Spleen (tissue), 11 donors: ENCODE results near the gene PRKCA. TPM values are rescaled to one million over a fixed set of nuclear protein-coding genes. Genes with fewer than 3 reads are reported as not detected.

Source experiments
- DNase-seq: peaks from one replicate; pipeline ENCODE4 v3.0.0-alpha.2; 2020
- H3K27ac ChIP-seq, 8 donors: fragments of 200-600 bp; sonication (generic) in 7 of 8; 1 replicate in 4 of 8; 2 replicates in 4 of 8; pipeline versions ENCODE4 v1.5.0 to v1.8.0; 2016 to 2021; ENCODE audit warnings: inconsistent platforms in 4 of 8, mild to moderate bottlenecking in 4 of 8, moderate library complexity in 1 of 8
- H3K27me3 ChIP-seq, 7 donors: fragments of 200-600 bp; sonication (generic) in 6 of 7; replicated peaks in 1 of 7; 1 replicate in 4 of 7; 2 replicates in 3 of 7; pipeline versions ENCODE4 v1.5.0 to v1.8.0; 2016 to 2021; ENCODE audit warnings: inconsistent platforms in 3 of 7, mild to moderate bottlenecking in 1 of 7
- H3K36me3 ChIP-seq, 6 donors: fragments of 200-600 bp; sonication (generic) in 5 of 6; 1 replicate in 4 of 6; 2 replicates in 2 of 6; pipeline versions ENCODE4 v1.5.0 to v1.8.0; 2016 to 2021; ENCODE audit warnings: inconsistent platforms in 2 of 6
- H3K4me1 ChIP-seq, 6 donors: fragments of 200-600 bp; sonication (generic) in 5 of 6; 1 replicate in 3 of 6; 2 replicates in 3 of 6; pipeline versions ENCODE4 v1.5.0 to v1.8.0; 2016 to 2021; ENCODE audit warnings: inconsistent platforms in 3 of 6
- H3K4me3 ChIP-seq, 8 donors: fragments of 200-600 bp; sonication (generic) in 7 of 8; 1 replicate in 4 of 8; 2 replicates in 4 of 8; pipeline versions ENCODE4 v1.5.0 to v1.8.0; 2016 to 2021; ENCODE audit warnings: inconsistent platforms in 4 of 8, mild to moderate bottlenecking in 4 of 8, moderate library complexity in 2 of 8
- H3K9me3 ChIP-seq, 8 donors: fragments of 200-600 bp; sonication (generic) in 7 of 8; 1 replicate in 4 of 8; 2 replicates in 4 of 8; pipeline versions ENCODE4 v1.5.0 to v1.8.0; 2016 to 2021; ENCODE audit warnings: inconsistent platforms in 4 of 8
- CTCF ChIP-seq, 11 experiments: fragments of 200-600 bp in 7 of 11; fragments of 450-650 bp in 4 of 11; sonication (generic) in 4 of 11; IDR thresholded peaks in 8 of 11; conservative IDR thresholded peaks in 3 of 11; 1 replicate in 7 of 11; 2 replicates in 4 of 11; pipeline versions ENCODE4 v1.4.0 to v1.8.0; 2016 to 2021; ENCODE audit warnings: antibody characterized with exemption in 11 of 11, inconsistent platforms in 4 of 11, mild to moderate bottlenecking in 1 of 11
- POLR2A ChIP-seq, 3 donors: fragments of 450-650 bp; IDR thresholded peaks; one replicate each; pipeline ENCODE4 v1.5.1; 2017; ENCODE audit warnings: antibody characterized with exemption in 3 of 3, mild to moderate bottlenecking in 1 of 3
- POLR2AphosphoS5 ChIP-seq, 3 donors: sonication (generic); formaldehyde crosslinking; IDR thresholded peaks; one replicate each; pipeline ENCODE4 v1.5.1; 2017; ENCODE audit warnings: antibody characterized with exemption in 3 of 3
- WGBS, 5 donors: extraction: QIAGEN DNeasy Blood & Tissue Kit in 3 of 5; methylation state at CpG; one replicate each; pipeline versions ENCODE4 v1.1.5 to v1.1.7; 2013 to 2018; 5-methylcytosine and 5-hydroxymethylcytosine counted together
- intact Hi-C: fragments of 100-400 bp; cut with DNase I; formaldehyde crosslinking; loops from one replicate; pipeline ENCODE4 v1.15.0; 2023; ENCODE audit warnings: low total_unique reads
- polyA plus RNA-seq, 3 donors: library from polyadenylated mRNA; stranded (reverse); fragments of 200-250 nt; gene quantifications; one replicate each; pipeline ENCODE4 v1.2.1, GENCODE V29; 2013
- total RNA-seq, 7 donors: library from RNA; depleted of rRNA in 3 of 7; stranded (reverse); fragments of >200 nt in 3 of 7; fragmentation: NEBNext Ultra II Directional in 4 of 7; extraction: Animal tissue kit (Norgen Biotek cat#: 25700) in 4 of 7; gene quantifications; one replicate each; pipeline versions ENCODE4 v1.1.0 to v1.2.1, GENCODE V29; 2016 to 2021
- donor health status: healthy with polysubstance abuse.
- donor health status: DM: no; HTN: no; CAD: no; lungs with moderate emphysema.
- donor health status: DM: no; HTN: no; CAD: no.
- donor health status: Bipolar disorder and iron deficiency.
- donor health status: healthy.
- donor health status: DM: no; HTN: no; CAD: no.
- donor health status: DM: yes; HTN: yes; CAD: no.

PRKCA gene
- total and polyA plus RNA-seq, 10 donors, result 1.7 to 59.7 (median 31.2) TPM

GRCh38 chr17:66602659-66603384, 300.4 kb downstream of the PRKCA start:
- H3K9me3 ChIP-seq, result no peaks in the 10 kb centered on the region
- intact Hi-C loops, result no loop called here
- WGBS, 5 donors, result 89 to 95% (median 92%) methylated on average over 14 of the region's 14 CpGs
- H3K4me1 ChIP-seq, result no peaks in the 10 kb centered on the region
- H3K36me3 ChIP-seq, result no peaks in the 10 kb centered on the region
- DNase-seq, result no peak
- no peak for TF ChIP-seq POLR2AphosphoS5 (IDR thresholded peaks at IDR 0.05)
- no peak for TF ChIP-seq CTCF (IDR thresholded peaks at IDR 0.05 in 8 of 11, conservative IDR thresholded peaks at IDR 0.05 in 3 of 11)
- no peak for TF ChIP-seq POLR2A (IDR thresholded peaks at IDR 0.05)
- no peaks in the 10 kb centered on the region for H3K27me3 ChIP-seq
- H3K27ac ChIP-seq, result no peak overlapping the region
- no peak overlapping the region for H3K4me3 ChIP-seq

- intact Hi-C loops, result no loop called here
- Histone ChIP-seq H3K9me3 (peaks cover 0 to 1% (median under 1%) of the 10 kb centered on the region in 8 donors), H3K4me3 (no peak overlapping the region), H3K27ac (no peak overlapping the region), H3K36me3 (no peaks in the 10 kb centered on the region), H3K27me3 (no peaks in the 10 kb centered on the region), H3K4me1 (no peaks in the 10 kb centered on the region)
- DNase-seq, result no peak
- TF ChIP-seq CTCF (IDR thresholded peaks at IDR 0.05 in 8 of 11, conservative IDR thresholded peaks at IDR 0.05 in 3 of 11) (no peak), POLR2A (IDR thresholded peaks at IDR 0.05) (no peak), POLR2AphosphoS5 (IDR thresholded peaks at IDR 0.05) (no peak)
Observed at GRCh38 chr17:66604376-66604775, 302.0 kb downstream of the PRKCA start.

GRCh38 chr17:66605541-66605940, 303.1 kb downstream of the PRKCA start:
- no peaks in the 10 kb centered on the region for H3K27me3 ChIP-seq
- H3K4me1 ChIP-seq, result no peaks in the 10 kb centered on the region
- WGBS, 5 donors, result 65 to 84% (median 78%) methylated on average over 4 of the region's 4 CpGs
- no peak overlapping the region for H3K4me3 ChIP-seq
- no peak for DNase-seq
- TF ChIP-seq CTCF (IDR thresholded peaks at IDR 0.05 in 8 of 11, conservative IDR thresholded peaks at IDR 0.05 in 3 of 11) (no peak), POLR2A (IDR thresholded peaks at IDR 0.05) (no peak), POLR2AphosphoS5 (IDR thresholded peaks at IDR 0.05) (no peak)
- no peak overlapping the region for H3K27ac ChIP-seq
- no peaks in the 10 kb centered on the region for H3K36me3 ChIP-seq
- peaks cover 0 to 13% (median 10%) of the 10 kb centered on the region in 8 donors for H3K9me3 ChIP-seq
- intact Hi-C loops, result no loop called here

- TF ChIP-seq CTCF (IDR thresholded peaks at IDR 0.05 in 8 of 11, conservative IDR thresholded peaks at IDR 0.05 in 3 of 11), result no peak
- TF ChIP-seq POLR2A (IDR thresholded peaks at IDR 0.05), result no peak
- no peak for DNase-seq
- Histone ChIP-seq H3K36me3 (no peaks in the 10 kb centered on the region), H3K27ac (peak overlapping the region in 6 of 8 donors; percentile 24 to 65 (median 46)), H3K27me3 (no peaks in the 10 kb centered on the region), H3K4me1 (peaks cover 0 to 11% (median 5%) of the 10 kb centered on the region in 6 donors), H3K9me3 (peaks cover 0 to 29% (median 23%) of the 10 kb centered on the region in 8 donors), H3K4me3 (no peak overlapping the region)
- intact Hi-C loops, result no loop called here
- WGBS, 5 donors, result 35 to 49% (median 42%) methylated on average over 9 of the region's 9 CpGs
Observed at GRCh38 chr17:66610361-66611133, 308.1 kb downstream of the PRKCA start.
